ENCODE measurements around the gene CNP.
A peak's percentile ranks its signal among the peaks of the same experiment; 100 is the strongest.
"Not testable (repeated sequence)": the region's sequence is repeated elsewhere in the genome, so short reads cannot be mapped to it uniquely, and the experiment has no call there.

Gene CNP

DNA sequence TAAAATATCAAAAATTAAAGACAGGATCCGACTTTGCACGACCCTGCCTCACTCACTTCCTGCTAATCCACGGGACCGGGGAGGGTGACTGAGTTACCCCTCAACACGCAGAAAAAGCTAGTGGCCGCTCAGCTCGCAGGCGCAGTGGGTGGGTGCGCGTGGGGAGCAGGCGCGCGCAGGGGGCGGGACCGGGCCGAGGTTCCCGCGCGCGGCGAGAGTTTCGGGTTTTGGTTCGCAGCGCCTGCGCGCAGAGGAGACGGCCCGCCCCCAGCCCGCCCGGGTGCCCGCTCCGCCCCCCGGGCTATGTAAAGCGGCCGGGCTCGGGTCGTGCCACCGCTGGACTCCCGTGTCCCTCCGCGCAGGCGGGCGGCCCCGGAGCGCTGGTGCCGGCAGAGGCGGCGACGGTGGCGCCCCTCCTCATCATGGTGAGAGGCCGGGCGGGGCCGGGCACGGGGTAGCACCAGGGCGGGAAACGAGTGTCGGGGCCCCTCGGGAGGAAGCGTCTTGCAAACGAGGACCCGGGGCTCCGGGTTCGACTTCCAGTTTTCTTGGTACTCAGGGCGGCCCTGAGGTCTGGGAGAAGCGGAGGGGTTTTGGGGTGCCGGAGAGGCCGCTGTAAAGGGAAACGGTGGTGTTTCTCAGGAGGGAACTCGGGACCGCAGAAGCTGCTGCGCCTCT, at the start of gene CNP:
TSS of gene CNP (plus strand) at position 333 of the 678 bp plus-strand sequence. CDS start at position 423, 90 bp downstream.
- DNase-seq, result peak; percentile 74 to 89

DNA sequence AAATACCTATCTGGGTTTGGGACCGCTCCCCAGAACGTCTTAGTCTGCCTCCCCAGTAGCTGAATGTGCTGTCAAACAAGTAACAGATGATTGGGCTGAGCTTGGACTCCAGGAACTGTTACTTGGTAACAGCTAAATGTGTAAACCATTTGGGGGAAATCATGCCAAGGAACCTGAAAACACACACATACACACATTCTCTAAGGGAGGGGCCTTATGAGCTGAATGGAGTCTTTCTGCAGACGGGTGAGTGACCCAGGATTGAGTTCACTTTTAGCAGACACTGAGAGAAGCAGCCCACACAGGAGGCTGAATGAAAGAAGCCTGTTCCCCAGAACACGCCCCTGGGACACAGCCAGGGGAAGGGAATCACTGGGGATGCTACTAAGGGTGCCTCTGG, 49.4 kb upstream of the CNP start:
- DNase-seq, result no peak

DNA sequence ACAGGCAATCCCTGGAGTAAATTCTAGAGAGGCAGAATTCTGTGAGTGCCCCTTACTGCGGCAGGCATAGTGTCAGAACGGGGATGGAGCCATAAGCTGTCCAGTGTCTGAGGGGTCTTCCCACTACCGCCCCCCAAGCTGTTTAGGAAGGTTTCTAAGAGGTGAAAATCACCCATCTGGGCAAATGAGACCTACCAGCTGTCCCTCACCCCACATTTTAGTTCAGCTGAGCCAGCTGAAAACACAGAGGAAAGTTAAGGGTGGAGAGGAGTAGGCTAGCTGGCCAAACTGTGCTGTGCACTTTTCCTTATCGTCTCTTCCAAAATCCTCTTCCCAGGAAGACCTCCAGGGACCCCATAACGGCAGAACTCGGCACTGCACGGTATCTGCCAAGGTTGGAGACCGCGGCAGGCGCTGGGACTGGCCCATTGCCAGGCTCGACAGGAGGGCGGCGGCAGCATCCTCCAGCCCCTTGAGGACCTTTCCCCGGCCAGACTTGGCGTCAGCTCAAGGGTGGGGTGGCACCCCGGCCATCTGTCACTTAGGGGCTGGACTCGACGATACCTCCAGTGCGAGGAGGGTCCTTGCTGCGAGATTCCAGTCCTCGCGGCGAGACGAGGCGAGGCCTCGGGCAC, 48.8 kb upstream of the CNP start:
- DNase-seq, result no peak

DNA sequence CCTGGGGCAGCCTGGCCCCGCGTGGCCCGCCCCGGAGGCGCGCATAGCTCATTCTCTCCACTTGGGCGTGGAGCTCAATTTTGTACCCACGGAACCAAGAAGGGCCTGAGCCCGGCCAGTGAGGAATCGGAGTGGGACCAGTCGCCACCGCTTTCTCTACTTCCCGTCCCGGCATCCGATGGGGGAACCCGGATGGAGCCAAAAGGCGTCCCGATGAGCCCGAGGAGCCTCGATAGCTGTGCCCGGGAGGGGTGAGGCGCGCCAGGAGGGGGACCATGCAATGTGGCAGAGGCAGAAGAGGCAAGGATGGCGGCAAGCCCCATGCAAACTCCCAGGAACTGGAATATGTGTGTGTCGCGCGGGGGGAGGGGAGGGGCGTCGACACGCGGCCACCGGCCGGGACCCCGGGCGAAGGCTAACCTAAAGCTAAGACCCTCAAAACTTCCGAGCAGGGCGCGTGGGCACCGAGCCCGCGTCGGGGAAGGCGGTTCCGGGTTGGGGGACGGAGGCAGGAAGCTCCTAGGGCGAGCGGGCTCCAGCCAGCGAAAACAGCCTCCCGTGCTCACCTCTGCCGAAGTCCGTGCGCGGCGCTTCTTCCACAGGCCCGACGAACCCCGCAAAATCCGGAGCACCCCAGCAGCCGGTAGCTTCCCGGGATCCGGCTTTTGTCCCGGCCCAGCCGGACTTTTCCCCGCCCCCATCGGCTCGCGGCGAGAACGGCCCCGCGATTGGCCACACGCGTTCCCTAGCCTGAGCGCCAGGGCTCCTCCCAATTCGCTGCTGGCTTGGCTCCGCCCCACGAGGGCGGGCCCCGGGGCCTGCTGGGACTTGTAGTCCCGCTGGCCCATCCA, 48.1 kb upstream of the CNP start, which contains the start of gene ACLY:
TSS of gene ACLY (minus strand) at position 638 of the 851 bp plus-strand sequence. CDS start 5,078 bp downstream, outside the sequence.
- peak; percentile 92 to 96 for DNase-seq

DNA sequence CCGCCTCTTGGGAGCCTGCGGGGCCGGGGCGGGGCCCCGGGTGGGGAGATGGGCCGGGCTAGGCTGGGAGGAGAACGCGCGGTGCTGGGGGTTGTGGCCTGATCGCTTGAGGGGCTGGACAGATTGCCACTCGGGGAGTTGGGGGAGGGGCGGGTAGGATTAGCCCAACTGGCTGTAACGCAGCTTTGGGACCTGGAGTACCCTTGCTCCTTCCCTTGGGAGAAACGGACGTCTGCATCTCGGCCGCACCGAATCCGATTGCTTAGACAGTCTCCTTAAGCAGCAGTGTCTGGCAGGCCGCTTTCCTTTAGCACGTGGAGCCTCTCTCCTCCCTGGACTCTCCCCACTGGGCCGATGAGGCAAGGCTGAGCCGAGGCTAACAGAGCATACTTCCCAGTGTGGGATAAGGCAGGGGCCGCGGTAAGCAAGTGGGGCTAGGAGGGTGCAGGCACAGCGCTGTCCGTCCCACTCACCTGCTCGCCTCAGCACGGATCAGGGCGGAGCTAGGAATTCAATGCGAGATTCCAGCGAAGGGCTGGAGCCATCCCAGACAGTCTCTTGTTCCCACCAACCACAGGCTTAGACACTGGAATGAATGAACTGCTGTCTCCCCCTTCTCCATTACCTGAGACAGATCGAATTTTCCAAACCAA, 47.3 kb upstream of the CNP start:
- DNase-seq, result no peak

GRCh38 chr17:41919840-41920579, 46.6 kb upstream of the CNP start:
- DNase-seq, result no peak

GRCh38 chr17:41920580-41920955, 46.0 kb upstream of the CNP start:
- DNase-seq, result no peak

GRCh38 chr17:41925991-41926590, 40.5 kb upstream of the CNP start:
- no peak for DNase-seq

DNA sequence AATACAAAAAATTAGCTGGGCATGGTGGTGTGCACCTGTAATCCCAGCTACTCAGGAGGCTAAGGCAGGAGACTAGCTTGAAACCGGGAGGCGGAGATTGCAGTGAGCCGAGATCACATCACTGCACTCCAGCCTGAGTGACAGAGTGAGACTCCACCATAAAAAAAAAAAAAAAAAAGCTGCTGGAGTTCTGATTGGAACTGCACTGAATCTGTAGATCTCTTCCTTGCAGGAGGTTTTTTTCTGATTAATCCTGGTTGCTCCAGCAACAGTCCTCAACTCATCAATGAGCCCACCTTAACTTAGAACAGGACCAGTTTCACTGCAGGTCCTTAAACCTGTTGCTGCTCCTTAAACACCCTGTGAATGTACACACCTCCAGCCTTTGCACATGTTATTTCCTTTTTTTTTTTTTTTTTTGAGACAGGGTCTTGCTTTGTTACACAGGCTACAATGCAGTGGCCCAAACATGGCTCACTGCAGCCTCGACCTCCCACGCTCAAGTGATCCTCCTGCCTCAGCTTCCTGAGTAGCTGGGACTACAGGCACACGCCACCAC, 37.8 kb upstream of the CNP start:
- DNase-seq, result no peak

- peak; percentile 87 to 90 for DNase-seq
These were observed 36.4 kb upstream of the CNP start, which contains the start of gene ODAD4 for GRCh38 chr17:41930009-41930832. TSS of gene ODAD4 (plus strand) at chr17:41930617. CDS start at chr17:41930724, 107 bp downstream.

DNA sequence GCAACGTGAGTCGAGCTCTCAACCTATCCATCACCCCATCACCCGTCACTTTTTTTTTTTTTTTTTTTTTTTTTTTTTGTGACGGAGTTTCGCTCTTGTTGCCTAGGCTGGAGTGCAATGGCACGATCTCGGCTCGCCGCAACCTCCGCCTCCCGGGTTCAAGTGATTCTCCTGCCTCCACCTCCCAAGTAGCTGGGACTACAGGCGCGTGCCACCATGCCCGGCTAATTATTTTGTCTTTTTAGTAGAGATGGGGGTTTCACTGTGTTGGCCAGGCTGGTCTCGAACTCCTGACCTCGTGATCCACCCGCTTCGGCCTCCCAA, 35.8 kb upstream of the CNP start:
- not testable (repeated sequence) for DNase-seq

DNA sequence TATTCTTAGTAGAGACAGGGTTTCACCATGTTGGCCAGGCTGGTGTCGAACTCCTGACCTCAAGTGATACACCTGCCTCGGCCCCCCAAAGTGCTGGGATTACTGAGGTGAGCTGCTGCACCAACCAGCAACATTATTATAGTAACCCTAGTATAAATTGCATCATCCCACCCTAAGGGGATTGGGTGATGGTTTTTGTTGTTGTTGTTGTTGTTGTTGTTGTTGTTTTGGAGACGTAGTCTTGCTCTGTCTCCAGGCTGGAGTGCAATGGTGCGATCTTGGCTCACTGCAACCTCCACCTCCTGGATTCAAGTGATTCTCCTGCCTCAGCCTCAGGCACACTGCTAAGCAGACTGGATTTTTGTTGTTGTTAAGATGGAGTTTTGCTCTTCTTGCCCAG, 34.9 kb upstream of the CNP start:
- not testable (repeated sequence) for DNase-seq

- DNase-seq, result no peak
These were observed 33.7 kb upstream of the CNP start for GRCh38 chr17:41932816-41933389.

DNA sequence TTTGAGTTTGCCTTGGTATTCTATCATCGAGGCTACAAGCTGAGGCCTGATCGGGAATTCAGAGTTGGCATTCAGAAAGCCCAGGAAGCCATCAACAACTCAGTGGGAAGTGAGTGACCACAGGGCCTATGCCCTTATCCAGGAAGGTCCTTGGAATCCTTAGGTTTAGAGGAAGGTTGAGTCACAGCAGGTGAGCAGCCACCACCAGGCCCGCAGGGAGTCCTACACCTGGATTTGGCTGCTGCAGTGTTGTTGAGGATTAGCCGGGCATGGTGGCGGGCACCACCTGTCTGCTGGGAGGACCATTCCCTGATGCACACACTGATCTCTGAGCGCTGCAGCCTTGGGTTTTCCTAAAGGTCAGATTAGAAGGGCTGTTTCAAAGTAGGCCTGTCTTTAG, 31.0 kb upstream of the CNP start:
- no peak for DNase-seq

GRCh38 chr17:41937970-41938954, 28.3 kb upstream of the CNP start:
- DNase-seq, result no peak

- no peak for DNase-seq
These were observed 27.4 kb upstream of the CNP start for GRCh38 chr17:41939044-41939692.

DNA sequence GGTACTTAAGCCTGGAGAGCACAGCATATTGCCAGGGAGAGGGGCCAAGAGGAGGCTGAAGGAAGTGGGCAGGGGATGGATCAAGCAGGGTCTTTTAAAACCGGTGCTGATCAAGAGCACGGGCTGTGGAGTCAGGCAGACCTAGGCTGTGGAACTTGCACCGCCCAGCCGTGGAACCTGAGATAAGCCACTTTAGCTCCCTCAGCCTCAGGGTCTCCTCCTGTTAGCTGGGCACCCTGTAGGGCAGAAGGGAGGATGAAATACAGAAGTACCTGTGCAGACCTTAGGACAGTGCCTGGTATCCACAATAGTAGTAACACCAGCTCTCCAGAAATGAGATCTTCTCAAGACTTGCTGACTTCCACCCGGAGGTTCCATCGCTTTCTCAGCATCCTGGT, 26.9 kb upstream of the CNP start:
- DNase-seq, result no peak

DNA sequence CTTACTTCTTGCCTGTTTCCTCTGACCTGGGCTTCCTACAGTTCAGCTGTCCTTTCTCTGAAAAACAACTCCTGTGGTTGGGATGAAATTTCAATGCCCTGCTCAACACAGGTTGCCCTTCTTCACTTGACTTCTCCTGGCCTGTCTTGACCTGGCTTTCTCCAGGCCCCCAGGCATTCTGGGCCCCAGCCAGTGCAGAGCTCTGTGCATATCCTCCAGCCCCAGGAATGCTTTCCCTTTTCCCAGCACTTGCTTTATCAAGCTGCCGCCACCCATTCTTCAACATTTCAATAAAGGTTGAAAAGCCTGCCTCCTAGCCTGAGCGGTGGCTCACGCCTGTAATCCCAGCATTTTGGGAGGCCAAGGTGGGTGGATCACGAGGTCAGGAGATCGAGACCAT, 25.4 kb upstream of the CNP start:
- no peak for DNase-seq

Measured in NCI-H1930 (cell line).